Pulmonary artery endothelial cell (primary cell): ENCODE data around the gene NUDT4. TPM values are rescaled to one million over a fixed set of nuclear protein-coding genes. Genes with fewer than 3 reads are reported as not detected.
"Not testable (repeated sequence)": the region's sequence is repeated elsewhere in the genome, so short reads cannot be mapped to it uniquely, and the experiment has no call there.

ENCODE experiments used
- DNase-seq: peaks from one replicate; pipeline ENCODE4 v3.0.0-alpha.2; 2011; ENCODE audit warnings: low read depth, low spot score
- total RNA-seq: library from RNA; depleted of rRNA; stranded (reverse); fragments of >200 nt; gene quantifications from 2 replicates; pipeline ENCODE4 v1.2.3, GENCODE V29; 2014

The NUDT4 gene
- total RNA-seq, 1 donor from 2014 or later: 149 TPM

DNA sequence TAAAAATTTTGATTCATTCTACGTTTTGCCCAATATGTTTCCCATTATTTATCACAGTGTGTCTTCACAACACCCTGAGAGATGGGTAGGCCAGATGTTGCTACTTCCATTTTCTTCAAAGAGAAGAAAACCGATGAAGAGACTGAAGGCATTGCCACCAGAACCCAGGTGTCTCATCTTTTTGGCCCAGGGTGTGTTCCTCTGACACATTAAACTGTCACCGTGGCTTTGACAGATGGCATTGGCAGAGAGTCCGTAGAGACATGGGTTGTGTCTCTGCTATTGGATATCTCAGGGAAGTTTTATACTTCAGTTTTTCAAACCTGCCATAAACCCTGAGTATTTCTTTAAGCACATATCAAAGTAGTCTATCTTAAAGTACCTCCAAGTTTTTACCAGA is 11.3 kb upstream of the NUDT4 start:
- no peak for DNase-seq

DNA sequence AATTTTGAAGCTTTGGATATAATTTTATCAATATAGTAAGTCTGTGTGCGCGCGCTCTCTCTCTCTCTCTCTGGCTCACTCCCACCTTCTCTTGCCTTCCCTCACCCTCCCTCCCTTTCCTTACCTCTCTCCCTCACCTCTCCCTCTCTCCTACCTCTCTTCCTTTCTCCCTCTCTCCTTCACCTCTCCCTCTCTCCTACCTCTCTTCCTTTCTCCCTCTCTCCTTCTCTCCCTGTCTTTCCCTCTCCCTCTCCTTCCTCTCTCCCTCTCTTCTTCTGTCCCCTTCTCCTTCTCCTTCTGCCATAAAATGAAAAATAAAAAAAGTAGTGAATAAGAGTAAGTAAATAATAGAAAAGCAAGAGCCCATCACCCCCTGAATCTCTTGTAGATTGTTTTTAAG is 9.0 kb upstream of the NUDT4 start:
- no peak for DNase-seq

DNA sequence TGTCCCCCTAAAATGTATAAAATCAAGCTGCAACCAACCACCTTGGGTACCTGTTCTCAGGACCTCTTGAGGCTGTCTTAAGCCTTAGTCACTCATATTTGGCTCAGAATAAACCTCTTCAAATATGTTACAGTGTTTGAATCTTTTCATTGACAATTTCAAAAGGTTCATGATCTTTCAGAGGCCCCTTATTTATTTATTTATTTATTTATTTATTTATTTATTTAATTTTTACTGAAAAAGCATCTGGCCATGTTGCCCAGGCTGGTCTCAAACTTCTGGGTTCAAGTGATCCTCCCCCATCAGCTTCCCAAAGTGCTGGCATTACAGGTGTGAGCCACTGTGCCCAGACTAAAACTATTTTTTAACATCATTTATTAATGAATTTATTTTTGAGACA is 8.2 kb upstream of the NUDT4 start:
- no peak for DNase-seq

DNA sequence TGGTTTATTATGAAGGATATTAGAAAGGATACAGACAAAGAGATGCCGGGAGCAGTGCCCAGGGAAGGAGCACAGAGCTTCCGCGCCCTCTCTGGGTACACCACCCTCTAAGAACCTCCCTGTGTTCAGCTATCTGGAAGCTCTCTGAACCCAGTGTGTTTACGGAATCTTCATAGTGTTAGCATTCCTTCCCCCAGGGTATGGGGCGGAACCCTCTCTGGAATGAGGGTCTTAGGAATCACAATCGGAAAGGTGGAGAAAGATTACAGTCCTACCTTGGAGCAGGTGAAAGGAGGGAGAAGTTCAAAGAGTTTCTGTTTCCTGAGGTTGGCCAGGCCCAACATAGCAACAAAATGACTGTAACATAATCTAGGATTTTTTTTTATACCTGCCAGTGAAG is 6.8 kb upstream of the NUDT4 start:
- no peak for DNase-seq

DNA sequence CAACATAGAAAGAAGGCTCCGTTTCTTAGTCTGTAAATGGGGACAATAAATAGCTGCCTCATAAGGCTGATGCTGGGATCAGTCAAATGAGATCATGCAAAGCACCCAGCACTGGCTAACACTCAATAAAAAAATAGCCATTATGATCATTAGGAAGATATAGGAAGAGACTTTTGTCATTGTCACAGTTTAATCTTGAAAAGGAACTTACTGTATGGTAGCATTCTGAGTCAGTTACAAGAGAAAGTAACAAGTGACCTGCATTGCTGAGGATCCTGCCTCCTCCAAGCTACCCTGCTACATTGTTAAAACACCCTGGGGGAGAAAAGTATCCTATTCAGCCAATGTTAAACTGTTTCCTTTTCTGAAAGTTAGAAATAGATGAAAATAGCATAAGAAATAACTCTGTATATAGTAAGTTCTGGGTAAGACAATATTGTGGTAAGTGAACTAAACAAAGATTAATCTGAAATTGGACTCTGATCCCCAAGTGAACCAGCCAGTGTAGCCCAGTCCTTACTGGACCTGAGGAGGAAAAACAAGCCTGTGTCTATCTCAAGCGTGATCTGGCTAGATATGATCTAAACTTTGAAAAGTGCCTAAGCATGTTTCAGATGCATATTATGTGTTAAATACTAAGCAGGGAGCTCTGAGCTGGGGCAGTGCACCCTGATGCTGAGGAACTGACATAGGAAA is 3.6 kb upstream of the NUDT4 start:
- DNase-seq: no peak

DNA sequence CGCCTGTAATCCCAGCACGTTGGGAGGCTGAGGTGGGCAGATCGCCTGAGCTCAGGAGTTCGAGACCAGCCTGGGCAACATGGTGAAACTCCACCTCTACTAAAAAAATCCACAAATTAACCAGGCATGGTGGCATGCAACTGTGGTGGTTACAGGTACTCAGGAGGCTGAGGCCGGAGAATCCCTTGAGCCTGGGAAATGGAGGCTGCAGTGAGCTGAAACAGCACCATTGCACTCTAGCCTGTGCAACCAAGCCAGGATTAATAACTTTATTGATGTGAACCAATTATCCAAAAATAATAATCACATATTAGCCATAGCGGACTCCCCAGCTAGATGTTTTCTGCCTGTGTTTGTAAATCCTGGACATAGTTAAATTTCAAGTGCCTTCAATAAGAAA is 1.8 kb upstream of the NUDT4 start:
- no peak for DNase-seq

DNA sequence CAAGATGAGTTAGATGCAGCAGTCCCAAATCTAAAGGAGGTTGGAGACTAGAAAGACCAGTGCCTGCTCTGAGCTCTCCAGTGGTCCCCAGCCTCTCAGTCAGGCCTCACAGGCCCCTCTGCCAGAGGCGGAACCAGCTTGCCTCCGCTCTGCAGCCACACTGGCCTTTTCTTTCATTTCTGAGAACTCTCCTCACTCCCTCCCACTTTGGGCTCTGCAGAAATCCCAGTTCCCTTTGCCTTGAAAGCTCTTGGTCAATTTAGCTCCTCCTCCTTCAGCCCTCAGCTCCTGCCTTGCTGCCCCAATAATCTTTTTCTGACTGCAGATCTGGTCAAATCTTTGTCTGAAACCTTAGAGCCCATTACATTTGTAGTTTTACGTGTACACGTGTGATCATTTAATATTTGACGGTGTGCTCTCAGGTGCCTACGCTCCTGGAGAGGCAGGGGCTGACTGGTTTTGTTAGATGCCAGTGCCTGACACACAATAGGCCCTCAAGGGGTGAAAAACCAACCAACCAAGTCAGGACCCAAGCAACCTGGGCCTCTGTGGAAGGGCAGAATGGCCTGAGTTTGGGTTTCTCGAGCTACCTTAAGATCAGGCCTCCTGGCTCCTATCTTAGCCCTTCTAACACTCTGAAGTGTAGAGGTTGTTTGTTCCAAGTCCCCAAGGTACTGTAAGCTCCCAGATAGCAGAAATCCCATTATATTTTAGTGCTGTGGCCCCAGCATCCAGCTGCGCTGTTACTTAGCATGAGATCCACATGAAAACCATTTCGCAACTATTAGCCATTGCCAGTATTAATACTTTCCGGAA is 1.1 kb upstream of the NUDT4 start:
- no peak for DNase-seq

DNA sequence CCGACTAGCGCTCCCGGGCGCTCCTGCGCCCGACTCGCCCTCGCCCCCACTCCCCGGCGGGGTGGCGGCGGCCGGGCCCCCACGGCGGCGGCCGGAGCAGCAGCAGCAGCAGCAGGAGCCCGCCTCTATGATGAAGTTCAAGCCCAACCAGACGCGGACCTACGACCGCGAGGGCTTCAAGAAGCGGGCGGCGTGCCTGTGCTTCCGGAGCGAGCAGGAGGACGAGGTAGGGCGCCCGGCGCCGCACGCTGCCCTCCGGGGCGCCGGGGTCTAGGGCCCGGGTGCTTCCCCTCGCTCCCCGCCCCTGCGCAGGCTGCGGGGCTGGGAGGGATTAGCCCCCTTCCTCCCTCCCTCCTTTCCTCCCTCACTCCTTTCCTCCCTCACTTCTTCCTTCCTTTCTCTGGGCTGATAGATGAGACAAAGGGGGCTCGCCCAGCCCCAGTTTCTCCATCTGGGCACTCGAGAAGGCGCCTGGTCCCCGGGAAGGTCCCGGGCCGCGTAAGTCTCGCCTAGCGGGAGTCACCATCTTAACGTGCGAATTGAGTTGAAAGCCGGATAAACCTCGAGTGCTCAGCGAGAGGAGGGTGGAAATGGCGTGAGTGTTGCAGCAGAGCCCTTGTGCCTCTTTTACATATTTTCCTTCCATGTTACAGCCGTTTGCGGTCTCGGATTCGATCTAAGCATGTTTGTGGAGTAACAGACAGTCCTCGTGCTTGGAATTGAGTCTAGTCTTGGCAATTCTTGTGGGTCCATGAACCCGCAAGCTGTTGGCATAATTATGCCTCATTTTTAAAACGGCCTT is 672 bp downstream of the NUDT4 start:
- DNase-seq: not testable (repeated sequence)

DNA sequence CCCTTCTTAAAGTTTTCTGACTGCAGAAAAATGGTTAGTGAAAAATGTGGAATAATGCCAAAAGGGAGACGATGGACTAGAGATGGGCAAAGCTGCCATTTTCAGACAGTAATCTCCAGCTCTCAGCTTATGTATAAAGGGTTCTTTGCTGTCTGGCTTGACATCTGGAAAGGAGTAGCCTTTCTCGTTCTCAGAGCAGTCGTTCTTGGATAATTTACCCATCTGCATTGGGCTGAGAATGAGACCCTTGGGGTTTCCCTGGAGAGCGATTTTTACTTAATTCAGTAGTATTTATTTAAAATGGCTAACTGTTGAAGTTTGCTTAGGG is 1.2 kb downstream of the NUDT4 start:
- DNase-seq: no peak

DNA sequence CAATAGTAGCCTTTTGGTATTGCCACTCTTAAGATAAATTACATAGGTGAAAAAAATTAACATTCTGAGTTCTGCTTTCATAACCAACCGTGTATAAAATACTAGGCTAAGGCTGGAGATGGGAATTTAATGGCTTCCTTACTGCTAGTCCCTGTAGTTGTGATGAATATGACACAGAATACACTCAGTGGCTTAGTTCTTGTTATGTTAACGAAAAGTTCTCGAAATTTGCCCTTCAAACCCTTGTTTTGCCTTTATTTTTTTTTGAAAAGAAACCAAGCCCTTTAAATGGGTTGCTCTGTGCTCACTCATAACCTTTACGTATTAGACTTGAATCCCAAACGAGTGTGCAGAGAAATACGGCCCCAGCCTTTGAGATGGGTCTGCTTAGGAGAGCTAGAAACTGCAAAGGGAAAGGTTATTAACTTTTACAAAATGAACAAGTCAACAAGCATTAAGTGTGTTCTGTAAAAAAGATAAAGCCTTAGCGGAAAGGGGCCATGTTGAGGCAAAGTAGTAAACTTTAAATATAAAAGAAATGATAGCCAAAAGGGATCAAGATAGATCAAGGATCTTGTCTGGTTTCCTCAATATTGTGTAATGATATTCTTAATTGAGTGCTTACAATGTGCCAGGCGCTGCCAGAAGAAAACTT is 1.7 kb downstream of the NUDT4 start:
- no peak for DNase-seq

DNA sequence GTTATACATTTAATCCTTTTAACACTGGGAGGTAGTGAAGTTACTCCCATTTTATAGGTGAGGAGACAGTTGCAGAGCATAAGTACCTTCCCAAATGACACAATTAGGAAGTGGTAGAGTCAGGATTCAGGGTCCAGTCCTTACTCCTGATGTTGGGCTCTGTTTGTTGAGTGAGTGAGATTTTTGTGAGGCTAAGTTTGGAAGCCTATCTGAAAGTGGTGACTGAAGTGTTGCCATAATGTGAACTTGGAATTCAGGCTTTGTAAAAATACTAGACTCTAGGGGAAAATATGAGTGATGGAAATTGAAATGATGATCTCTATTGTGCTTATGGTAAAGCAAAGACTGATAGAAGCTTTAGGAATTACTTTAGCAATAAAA is 2.2 kb downstream of the NUDT4 start:
- no peak for DNase-seq

DNA sequence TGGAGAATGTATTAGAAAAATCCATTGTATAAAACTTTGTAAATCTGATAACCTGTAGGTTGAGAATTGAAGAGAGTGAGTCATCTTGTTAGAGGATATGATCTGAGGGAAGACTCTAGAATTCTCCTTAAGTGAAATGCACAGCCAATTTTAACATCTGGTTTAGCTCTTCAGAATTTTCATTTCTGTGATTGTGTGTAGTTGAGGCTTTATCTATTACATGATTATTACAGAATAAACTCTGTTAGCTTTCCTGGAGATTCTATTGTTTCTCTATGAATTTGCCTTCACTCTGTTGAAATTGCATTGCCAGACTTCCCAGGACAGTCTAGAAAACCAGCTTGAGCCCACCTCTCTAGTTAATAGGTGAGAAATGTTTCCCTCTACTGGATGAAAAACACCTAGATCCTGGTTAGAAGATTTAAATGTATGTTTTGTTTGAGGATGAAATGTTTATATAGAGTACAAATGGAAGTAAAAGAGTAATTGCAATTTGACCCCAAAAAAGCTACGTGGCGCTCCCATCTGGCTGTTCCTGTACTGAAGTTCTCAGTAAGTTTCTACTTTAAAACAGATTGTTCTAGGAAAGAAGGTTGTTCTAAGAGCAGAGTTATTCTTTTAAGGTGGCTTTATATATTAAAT is 2.9 kb downstream of the NUDT4 start:
- no peak for DNase-seq

DNA sequence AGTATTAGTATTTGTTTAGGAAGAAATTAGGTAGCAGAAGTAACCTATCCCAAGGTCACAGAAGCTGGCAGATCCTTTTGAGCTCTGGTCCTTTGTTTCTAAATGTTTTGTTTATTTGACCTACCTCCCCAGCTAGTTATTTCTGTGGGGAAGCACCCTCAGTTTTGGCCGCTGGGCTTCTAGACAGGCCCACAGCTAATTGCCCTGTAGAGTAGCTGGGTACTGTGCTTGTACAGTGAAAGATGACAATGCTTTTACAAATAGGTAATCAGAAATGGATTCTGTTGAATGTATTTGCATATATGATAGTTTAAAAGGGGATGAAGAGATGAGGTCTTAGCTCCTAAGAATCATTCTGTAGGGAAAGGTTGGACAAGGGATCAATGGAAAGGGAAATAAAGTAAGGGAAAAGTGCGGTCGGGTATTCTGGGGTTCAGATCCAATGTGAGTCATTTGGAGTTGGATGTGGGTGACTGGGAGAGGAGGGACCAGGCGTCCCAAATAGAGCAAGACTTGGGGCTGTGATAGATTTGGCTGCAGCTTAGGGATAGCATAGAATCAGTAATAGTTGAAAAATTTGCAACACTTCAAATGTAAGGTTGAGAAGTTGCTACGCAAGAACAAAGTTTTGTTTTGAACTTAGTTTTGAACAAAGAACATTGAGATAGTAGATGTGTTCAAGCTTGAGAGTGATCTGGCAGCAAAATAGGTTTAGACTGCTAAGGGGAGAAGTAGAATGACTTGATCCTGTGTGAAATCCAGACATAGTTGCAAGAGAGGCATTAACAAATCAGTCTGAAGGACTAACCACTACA is 3.6 kb downstream of the NUDT4 start:
- no peak for DNase-seq

DNA sequence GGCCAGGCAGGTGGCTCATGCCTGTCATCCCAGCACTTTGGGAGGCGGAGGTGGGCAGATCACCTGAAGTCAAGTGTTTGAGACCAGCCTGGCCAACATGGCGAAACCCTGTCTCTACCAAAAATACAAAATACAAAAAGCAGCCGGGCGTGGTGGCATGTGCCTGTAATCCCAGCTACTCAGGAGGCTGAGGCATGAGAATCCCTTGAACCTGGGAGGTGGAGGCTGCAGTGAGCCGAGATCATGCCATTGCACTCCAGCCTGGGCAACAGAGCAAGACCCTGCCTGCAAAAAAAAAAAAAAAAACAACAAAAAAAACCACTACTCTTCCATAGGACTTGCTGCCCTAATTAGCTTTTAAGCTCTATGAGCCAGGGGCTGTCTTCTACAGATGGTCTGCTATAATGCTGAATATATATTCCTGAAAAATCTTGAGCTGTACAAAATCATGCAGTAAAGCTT is 4.3 kb downstream of the NUDT4 start:
- DNase-seq: not testable (repeated sequence)

DNA sequence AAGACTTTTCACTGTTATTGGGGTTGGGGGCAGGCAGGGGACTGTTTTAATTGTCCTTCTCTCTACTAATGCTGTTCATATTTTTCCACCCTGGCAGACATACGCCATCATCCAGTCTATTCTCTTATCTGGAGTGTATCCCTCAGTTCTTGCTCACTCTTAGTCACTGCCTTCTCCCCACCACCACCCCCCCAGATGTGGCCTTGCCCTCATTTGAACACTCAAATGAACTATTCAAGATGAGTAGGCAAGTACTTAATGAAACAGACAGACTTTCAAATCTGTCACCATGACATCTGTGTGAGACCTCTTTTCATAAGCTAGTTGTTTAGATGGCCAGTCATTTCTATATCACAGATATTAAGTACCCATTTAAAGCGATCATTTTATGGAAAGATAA is 10.1 kb downstream of the NUDT4 start:
- DNase-seq: no peak

DNA sequence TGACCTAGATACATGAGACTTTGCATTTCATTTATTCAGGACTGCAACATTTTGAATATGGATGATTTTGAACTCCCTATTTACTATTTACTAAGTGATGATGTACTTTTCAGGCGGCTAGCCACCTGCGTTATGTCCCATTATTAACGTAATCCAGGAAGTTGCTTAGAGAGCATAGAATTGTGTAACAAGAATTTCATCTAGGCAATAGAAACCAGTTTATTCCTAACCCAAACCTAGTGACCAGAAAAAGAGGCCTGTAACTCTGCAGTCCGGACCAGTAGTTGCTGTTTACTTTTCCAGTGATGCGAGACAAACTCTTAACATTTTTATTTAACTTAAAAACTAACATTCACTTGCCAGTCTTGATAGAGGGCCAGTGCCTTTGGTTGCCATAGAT is 12.3 kb downstream of the NUDT4 start:
- no peak for DNase-seq

DNA sequence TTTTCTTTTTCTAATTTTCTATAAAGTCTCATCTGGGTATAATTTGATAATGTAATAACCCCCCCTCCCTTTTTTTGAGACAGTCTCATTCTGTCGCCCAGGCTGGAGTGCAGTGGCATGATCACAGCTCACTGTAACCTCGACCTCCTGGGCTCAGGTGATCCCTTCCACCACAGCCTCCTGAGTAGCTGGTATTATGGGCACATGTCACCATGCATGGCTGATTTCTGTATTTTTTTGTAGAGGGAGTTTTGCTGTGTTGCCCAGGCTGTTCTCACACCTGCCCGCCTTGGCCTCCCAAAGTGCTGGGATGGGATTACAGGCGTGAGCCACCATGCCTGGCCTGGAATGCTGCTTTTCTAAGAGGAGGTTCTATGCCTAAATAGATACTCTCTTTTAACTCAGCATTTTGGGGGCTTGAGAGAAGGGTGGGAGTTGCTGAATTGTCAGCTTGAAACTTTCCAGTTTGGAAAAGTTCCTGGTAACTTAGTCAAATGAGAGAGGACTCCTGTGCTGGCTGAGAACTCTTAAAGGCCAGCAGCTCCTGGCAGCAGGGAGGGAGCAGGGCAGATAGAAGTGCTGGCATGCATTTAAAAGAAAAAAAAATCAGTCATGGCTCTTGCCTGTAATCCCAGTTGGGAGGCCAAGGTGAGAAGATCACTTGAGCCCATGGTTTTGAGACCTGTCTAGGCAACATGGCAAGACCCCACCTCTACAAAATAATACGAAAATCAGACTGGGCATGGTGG is 13.0 kb downstream of the NUDT4 start:
- no peak for DNase-seq

DNA sequence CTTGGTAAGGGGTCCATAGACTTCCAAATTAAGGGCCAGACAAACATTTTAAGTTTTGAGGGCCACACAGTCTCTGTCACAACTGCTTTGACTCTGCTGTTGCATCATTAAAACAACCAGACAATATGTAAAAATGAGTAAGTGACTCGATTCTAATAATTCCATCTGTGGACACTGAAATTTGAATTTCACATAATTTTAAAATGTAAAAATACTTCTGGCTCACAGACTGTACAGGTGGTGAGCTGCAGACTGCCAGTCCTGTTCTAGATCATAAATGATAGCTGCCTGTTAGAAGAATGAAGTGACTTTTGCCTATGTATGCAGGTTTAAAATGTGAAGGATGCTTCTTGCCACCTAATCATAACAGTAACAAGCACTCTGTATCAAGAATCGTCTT is 15.7 kb downstream of the NUDT4 start:
- no peak for DNase-seq

DNA sequence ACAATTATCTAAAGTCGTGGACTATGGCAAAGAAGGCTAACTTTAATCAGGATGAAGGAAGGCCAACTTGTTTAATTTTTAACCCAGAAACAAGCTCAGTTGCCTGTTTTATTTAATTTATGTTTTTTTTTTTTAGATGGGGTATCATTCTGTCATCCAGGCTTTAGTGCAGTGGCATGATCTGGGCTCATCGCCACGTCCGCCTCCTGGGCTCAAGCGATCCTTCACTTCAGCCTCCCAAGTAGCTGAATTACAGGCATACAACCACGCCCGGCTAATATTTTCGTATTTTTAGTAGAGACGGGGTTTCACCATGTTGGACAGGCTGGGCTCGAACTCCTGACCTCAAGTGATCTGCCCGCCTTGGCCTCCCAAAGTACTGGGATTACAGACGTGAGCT is 19.7 kb downstream of the NUDT4 start:
- DNase-seq: no peak
